K562 (cell line): ENCODE data around the gene LRRC8C. TPM values are rescaled to one million over a fixed set of nuclear protein-coding genes. Genes with fewer than 3 reads are reported as not detected.

Source experiments
- ATAC-seq: fragments of 200-7000 bp; cut with Tn5 transposase; 3 replicates; pipeline ENCODE4 v1.9.1; 2020; ENCODE audit warnings: moderate library complexity
- BruUV-seq: library from RNA; stranded (reverse); fragments of 400-500 nt; replicated peaks from 2 replicates; lab custom pipeline; 2021; lab: Mats Ljungman, UMichigan
- CTCF ChIA-PET: fragments of 300-600 bp; formaldehyde crosslinking; extraction: SDS; loops from one replicate; lab custom pipeline; 2021; ENCODE audit warnings: low intra/inter-chr PET ratio; lab: Yijun Ruan, JAX
- POLR2A ChIA-PET: fragments of 300-600, 350-650 bp; sonication (Branson Sonifier 250); formaldehyde crosslinking; extraction: SDS; loops from one replicate; lab custom pipeline; 2021; ENCODE audit warnings: antibody characterized with exemption, inconsistent platforms; lab: Yijun Ruan, JAX
- DNase-seq, 4 experiments: peaks; one replicate each; pipeline versions ENCODE4 v3.0.0 to v3.0.0-alpha.2; 2011 to 2018; ENCODE audit warnings: low spot score in 3 of 4, mixed read lengths in 3 of 4; ENCODE audit errors: extremely low read depth in 1 of 4
- FAIRE-seq: peaks from 2 replicates; lab custom pipeline; 2011; peaks lifted over from hg19 to GRCh38; lab: Jason Lieb, UNC
- H2AFZ ChIP-seq: 2 replicates; pipeline ENCODE4 v1.6.0; 2011; ENCODE audit warnings: low read depth, low read length, control low read depth, inconsistent platforms
- H3K27ac ChIP-seq: fragments of 200-600 bp; 3 replicates; pipeline ENCODE4 v1.8.0; 2011; ENCODE audit warnings: low read depth, mild to moderate bottlenecking, control low read depth, inconsistent platforms, low read length, moderate library complexity, mixed read lengths; ENCODE audit errors: extremely low read depth
- H3K27me3 ChIP-seq, 2 experiments: fragments of 300-600 bp in 1 of 2; 2 replicates in 1 of 2; 3 replicates in 1 of 2; pipeline versions ENCODE4 v1.6.0 to v1.8.0; 2011; ENCODE audit warnings: inconsistent platforms in 2 of 2, low read length in 2 of 2, mild to moderate bottlenecking in 1 of 2, mixed read lengths in 1 of 2, moderate library complexity in 1 of 2; ENCODE audit not compliant: control insufficient read depth in 2 of 2, insufficient read depth in 2 of 2
- H3K36me3 ChIP-seq: fragments of 300-600 bp; 3 replicates; pipeline ENCODE4 v1.8.0; 2011; ENCODE audit warnings: mild to moderate bottlenecking, low read length, inconsistent platforms; ENCODE audit not compliant: control insufficient read depth, insufficient read depth
- H3K4me1 ChIP-seq, 2 experiments: fragments of 200-600 bp in 1 of 2; replicated peaks in 1 of 2; 2 replicates in 1 of 2; 3 replicates in 1 of 2; pipeline versions ENCODE4 v1.5.1 to v1.8.0; 2011; ENCODE audit warnings: inconsistent platforms in 2 of 2, low read length in 2 of 2, mild to moderate bottlenecking in 1 of 2, mixed read lengths in 1 of 2, moderate library complexity in 1 of 2; ENCODE audit not compliant: control insufficient read depth in 2 of 2, insufficient read depth in 2 of 2
- H3K4me2 ChIP-seq: 2 replicates; pipeline ENCODE4 v1.6.1; 2011; ENCODE audit warnings: low read length, control low read depth, inconsistent platforms, mixed read lengths; ENCODE audit not compliant: insufficient read depth
- H3K4me3 ChIP-seq: fragments of 200-600 bp; sonication (generic), shearing (Covaris generic); 2 replicates; pipeline ENCODE4 v1.5.1; 2016; ENCODE audit warnings: control low read depth, inconsistent platforms
- H3K79me2 ChIP-seq: fragments of 200-600 bp; 3 replicates; pipeline ENCODE4 v1.8.0; 2011; ENCODE audit warnings: low read length, inconsistent platforms; ENCODE audit not compliant: control insufficient read depth, insufficient read depth
- H3K9ac ChIP-seq, 2 experiments: 2 replicates each; pipeline versions ENCODE4 v1.6.0 to v1.6.1; 2011; ENCODE audit warnings: low read depth in 2 of 2, low read length in 2 of 2, control low read depth in 1 of 2, inconsistent platforms in 1 of 2, mild to moderate bottlenecking in 1 of 2, mixed read lengths in 1 of 2; ENCODE audit not compliant: insufficient read depth in 1 of 2
- H3K9me1 ChIP-seq: one replicate; pipeline ENCODE4 v1.6.0; 2011; ENCODE audit warnings: inconsistent platforms, mild to moderate bottlenecking, low read length, moderate library complexity; ENCODE audit not compliant: control insufficient read depth, insufficient read depth
- H3K9me3 ChIP-seq: replicated peaks from 2 replicates; pipeline ENCODE4 v1.5.1; 2011; ENCODE audit warnings: low read depth, low read length, inconsistent platforms; ENCODE audit not compliant: control insufficient read depth, insufficient read depth
- H4K20me1 ChIP-seq: replicated peaks from 2 replicates; pipeline ENCODE4 v1.6.1; 2011; ENCODE audit warnings: low read length, inconsistent platforms, mixed read lengths; ENCODE audit not compliant: control insufficient read depth, insufficient read depth
- KDM5B ChIP-seq: fragments of 200-600 bp; sonication (generic); IDR thresholded peaks from 2 replicates; pipeline ENCODE4 v1.6.1; 2012; ENCODE audit warnings: low read depth, mild to moderate bottlenecking, moderate library complexity, low read length, control low read depth, inconsistent platforms; ENCODE audit not compliant: insufficient replicate concordance
- MECOM ChIP-seq: fragments of 250-450 bp; sonication (Bioruptor Pico); IDR thresholded peaks from 2 replicates; pipeline ENCODE4 v1.8.0; 2022; ENCODE audit warnings: inconsistent platforms
- MEIS2 ChIP-seq: fragments of 450-650 bp; IDR thresholded peaks from 2 replicates; pipeline ENCODE4 v1.6.1; 2014; ENCODE audit warnings: mild to moderate bottlenecking; ENCODE audit not compliant: partially characterized antibody
- PBX2 ChIP-seq, 2 experiments: IDR thresholded peaks in 1 of 2; conservative IDR thresholded peaks in 1 of 2; 2 replicates each; pipeline ENCODE4 v1.6.1; 2016; ENCODE audit warnings: low read depth in 2 of 2, mild to moderate bottlenecking in 1 of 2, missing compliant biosample characterization in 1 of 2, missing genetic modification characterization in 1 of 2, moderate library complexity in 1 of 2
- PKNOX1 ChIP-seq: fragments of 450-650 bp; IDR thresholded peaks from 2 replicates; pipeline ENCODE4 v1.6.1; 2016
- ZBED1 ChIP-seq: IDR thresholded peaks from 2 replicates; pipeline ENCODE4 v1.6.1; 2014
- ZFP36 ChIP-seq: fragments of 150-350 bp; IDR thresholded peaks from 2 replicates; pipeline ENCODE4 v1.6.1; 2018; ENCODE audit warnings: low read length, low read depth; ENCODE audit not compliant: partially characterized antibody
- WGBS: fragments of 100-300 bp; shearing (Covaris generic); methylation state at CpG from one replicate; pipeline ENCODE4 v1.1.6; 2016; ENCODE audit warnings: low coverage, mixed read lengths; ENCODE audit not compliant: insufficient coverage; ENCODE audit errors: missing lambda C conversion rate; 5-methylcytosine and 5-hydroxymethylcytosine counted together
- in situ Hi-C: fragments of 300-500 bp; cut with MboI; formaldehyde crosslinking; loops from 4 replicates; pipeline ENCODE4 v1.15.0; 2018; ENCODE audit warnings: inconsistent platforms, mixed read lengths
- intact Hi-C: fragments of 100-400 bp; cut with micrococcal nuclease; formaldehyde crosslinking; loops from 2 replicates; pipeline ENCODE4 v1.14.2; 2022
- polyA plus RNA-seq, 8 experiments: library from polyadenylated mRNA; depleted of rRNA in 4 of 8; stranded (reverse) in 5 of 8; unstranded in 3 of 8; fragments of >200 nt; fragmentation: Nextera tagmentation in 2 of 8; fragmentation: Illumina TruSeq in 1 of 8; extraction: Ambion mirVana in 2 of 8; extraction: Trizol in 1 of 8; gene quantifications; 2 replicates each; pipeline versions ENCODE4 v1.2.1 to v1.2.3, GENCODE V29; 2011 to 2014; ENCODE audit warnings: inconsistent platforms in 1 of 8, missing spikeins in 1 of 8
- total RNA-seq, 7 experiments: library from RNA; depleted of rRNA in 6 of 7; stranded (reverse); fragments of >200 nt in 6 of 7; fragmentation: Illumina TruSeq in 2 of 7; extraction: Trizol in 2 of 7; gene quantifications; 2 replicates each; pipeline versions ENCODE4 v1.2.1 to v1.2.3, GENCODE V29; 2011 to 2021; ENCODE audit warnings: low replicate concordance in 1 of 7
- TF ChIP-seq, protein P1 (sequence below): fragments of 250-450 bp; sonication (Bioruptor Pico); IDR thresholded peaks from 2 replicates; pipeline ENCODE4 v1.4.0; 2020; ENCODE audit warnings: mild to moderate bottlenecking, moderate library complexity, borderline replicate concordance

LRRC8C gene
- total and polyA plus RNA-seq, 9 of the 15 experiments (the other 6 are each of a cell fraction or from before 2014, with no cell fraction given): 1.00 to 12.5 (median 4.5) TPM

- no peak overlapping the region for H3K27ac ChIP-seq
- H3K36me3 ChIP-seq: 0 out of 3 replicates have a peak, but pooled peaks cover under 1% of the 10 kb centered on the region
- FAIRE-seq (no peak), ATAC-seq (no peak), DNase-seq (no peak)
- in situ Hi-C loops (no loop called here), intact Hi-C loops (no loop called here)
- H3K4me1 ChIP-seq: 0 out of 5 replicates have a peak, but pooled peaks cover 0 to 3% of the 10 kb centered on the region in 2 experiments
- CTCF ChIA-PET: no interaction called here
- no peaks in the 10 kb centered on the region for H3K27me3 ChIP-seq
- POLR2A ChIA-PET: interaction anchor here (1.0 kb wide), 1 partner anchor 50 kb away, joined by 4 read pairs; no protein-coding TSS in a partner anchor
- no peaks in the 10 kb centered on the region for H3K9me1 ChIP-seq
- BruUV-seq: no TSS peak
- H3K4me3 ChIP-seq: no peak overlapping the region
- H3K79me2 ChIP-seq: no peaks in the 10 kb centered on the region
- 85% methylated on average over 2 of the region's 2 CpGs for WGBS
- no peaks in the 10 kb centered on the region for H4K20me1 ChIP-seq
- H3K9ac ChIP-seq: no peak overlapping the region
- TF ChIP-seq ZBED1 (no peak), MECOM (no peak), PKNOX1 (peak; percentile 46), MEIS2 (peak; percentile 76), ZFP36 (peak; percentile 51), KDM5B (no peak), PBX2 (CRISPR knock-in tag; IDR thresholded peaks at IDR 0.05; ENCODE audit: low read depth) (no peak), PBX2 (tag; conservative IDR thresholded peaks at IDR 0.05; ENCODE audit: low read depth) (peak; percentile 76)
- TF ChIP-seq, protein P1, sequence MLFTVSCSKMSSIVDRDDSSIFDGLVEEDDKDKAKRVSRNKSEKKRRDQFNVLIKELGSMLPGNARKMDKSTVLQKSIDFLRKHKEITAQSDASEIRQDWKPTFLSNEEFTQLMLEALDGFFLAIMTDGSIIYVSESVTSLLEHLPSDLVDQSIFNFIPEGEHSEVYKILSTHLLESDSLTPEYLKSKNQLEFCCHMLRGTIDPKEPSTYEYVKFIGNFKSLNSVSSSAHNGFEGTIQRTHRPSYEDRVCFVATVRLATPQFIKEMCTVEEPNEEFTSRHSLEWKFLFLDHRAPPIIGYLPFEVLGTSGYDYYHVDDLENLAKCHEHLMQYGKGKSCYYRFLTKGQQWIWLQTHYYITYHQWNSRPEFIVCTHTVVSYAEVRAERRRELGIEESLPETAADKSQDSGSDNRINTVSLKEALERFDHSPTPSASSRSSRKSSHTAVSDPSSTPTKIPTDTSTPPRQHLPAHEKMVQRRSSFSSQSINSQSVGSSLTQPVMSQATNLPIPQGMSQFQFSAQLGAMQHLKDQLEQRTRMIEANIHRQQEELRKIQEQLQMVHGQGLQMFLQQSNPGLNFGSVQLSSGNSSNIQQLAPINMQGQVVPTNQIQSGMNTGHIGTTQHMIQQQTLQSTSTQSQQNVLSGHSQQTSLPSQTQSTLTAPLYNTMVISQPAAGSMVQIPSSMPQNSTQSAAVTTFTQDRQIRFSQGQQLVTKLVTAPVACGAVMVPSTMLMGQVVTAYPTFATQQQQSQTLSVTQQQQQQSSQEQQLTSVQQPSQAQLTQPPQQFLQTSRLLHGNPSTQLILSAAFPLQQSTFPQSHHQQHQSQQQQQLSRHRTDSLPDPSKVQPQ: no peak
- H3K4me2 ChIP-seq: no peak overlapping the region
- no peaks in the 10 kb centered on the region for H3K9me3 ChIP-seq
- no peak overlapping the region for H2AFZ ChIP-seq
Observed at GRCh38 chr1:89681045-89681729, 48.3 kb downstream of the LRRC8C start.
